HS-5 (cell line): ENCODE measurements around the gene SCGB1D2.

Experiments
- DNase-seq: peaks from one replicate; pipeline ENCODE4 v3.0.0-alpha.2; 2012; ENCODE audit warnings: low read depth

SCGB1D2 gene

DNA sequence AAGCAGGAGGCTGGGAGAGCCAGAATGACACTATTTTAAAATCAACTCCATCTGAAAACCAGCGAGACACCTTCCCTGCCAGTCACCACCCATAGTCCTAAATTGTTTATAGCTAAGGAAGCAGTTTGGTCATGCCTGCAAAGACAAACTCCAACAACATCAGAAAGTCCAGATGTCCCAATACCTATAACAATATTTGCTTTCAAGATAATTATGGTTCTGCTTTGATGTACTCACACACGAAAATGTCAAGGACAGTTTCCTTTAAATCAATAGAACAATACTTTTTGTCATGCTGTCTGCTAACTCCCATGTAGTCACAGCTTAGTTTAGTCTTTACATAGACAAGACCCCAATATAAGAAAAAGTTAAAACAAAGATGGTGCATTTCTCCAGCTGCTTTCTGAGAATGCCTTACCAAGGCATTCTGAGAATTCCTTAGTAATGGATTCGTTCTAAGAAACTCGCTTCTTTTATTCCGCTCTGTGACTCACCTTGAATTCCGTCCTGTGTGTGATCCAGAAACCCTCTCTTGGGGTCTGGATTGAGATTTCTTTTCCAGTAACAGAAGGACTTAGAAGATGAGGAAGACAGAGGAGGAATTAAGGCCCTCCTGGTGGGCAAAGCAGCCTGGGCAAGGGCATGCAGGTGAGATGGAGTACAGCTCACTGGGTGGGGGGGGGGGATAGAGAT is 18.4 kb downstream of the SCGB1D2 start:
- no peak for DNase-seq

- DNase-seq, result peak; percentile 19
Measured at GRCh38 chr11:62264004-62264403, 22.0 kb downstream of the SCGB1D2 start.

- peak; percentile 42 for DNase-seq
Measured at GRCh38 chr11:62266558-62266957, 24.5 kb downstream of the SCGB1D2 start.

DNA sequence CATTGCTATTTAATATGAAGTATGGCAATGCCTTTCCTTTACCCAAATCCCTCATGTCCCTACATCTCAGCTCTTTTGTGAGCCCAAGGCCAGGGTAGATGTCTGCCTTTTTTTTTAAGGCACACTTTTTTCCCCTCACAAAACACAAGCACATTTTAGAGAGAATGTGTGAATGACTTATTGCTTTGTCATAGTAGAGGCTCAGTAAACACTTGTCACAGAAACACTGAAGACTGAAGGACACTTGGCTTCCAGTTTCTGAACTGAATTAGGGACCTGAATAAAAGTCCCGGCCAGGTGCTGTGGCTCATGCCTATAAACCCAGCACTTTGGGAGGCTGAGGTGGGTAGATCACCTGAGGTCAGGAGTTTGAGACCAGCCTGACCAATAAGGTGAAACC is 25.0 kb downstream of the SCGB1D2 start:
- DNase-seq, result no peak

DNA sequence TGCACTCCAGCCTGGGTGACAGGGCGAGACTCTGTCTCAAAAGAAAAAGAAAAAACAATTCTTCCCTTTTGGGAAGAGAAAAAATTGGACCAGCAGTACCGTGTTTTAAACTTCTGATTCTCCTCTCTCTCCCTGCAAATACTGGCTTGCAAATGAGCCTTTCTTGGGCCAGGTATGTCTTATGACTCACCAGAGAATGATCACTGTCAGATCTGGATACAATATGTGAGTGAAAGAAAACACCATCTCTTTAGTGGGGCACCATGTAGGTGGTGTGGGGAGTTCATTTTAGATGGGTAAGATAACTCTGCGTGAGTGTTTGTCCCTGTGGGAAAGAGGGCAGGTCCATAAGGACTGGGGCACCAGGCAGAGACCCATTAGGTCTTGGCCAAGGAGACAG is 25.5 kb downstream of the SCGB1D2 start:
- DNase-seq, result no peak

- DNase-seq, result no peak
Measured at GRCh38 chr11:62269654-62270278, 27.7 kb downstream of the SCGB1D2 start, which contains the start of gene SCGB2A2. SCGB2A2 (plus strand) TSS chr11:62270158; CDS start chr11:62270217, 59 bp downstream.

DNA sequence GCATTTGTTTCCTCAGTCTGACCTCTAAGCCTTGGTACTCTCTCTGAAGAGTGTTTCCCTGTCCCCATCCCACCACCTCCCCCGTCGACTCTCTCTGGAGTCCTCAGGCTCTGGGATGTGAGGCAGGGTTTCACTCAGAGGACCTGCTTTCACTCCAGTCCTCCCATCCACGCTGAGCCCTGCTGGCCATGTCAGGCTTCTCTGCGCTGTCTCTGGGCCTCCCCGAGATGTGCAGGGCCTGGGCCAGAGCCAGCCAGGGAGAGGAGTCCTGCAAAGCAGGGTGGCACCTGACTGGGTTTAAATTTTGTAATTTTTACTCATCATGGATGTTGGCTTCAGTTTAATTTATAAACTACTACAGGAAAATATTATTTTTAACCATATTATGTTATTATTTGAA is 31.2 kb downstream of the SCGB1D2 start:
- no peak for DNase-seq

GRCh38 chr11:62273789-62274275 is 31.8 kb downstream of the SCGB1D2 start:
- no peak for DNase-seq

DNA sequence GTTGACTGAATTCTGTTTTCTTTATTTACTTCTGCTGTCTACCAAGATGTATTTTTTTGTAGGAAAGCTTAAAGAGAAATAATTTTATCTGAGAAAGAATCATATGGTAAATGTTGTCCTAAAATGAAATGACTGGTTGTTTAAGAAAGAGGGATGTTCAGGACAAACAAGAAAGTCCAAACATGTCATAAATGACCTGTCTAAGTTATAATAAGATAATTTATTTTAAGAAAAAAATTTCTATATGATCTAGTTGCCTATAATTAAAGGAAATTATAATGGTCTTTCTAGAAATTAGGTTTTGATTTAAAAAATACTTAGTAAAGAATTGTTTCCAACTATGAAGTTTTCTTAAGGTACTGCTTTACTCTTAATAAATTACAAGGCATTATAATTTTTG is 38.4 kb downstream of the SCGB1D2 start:
- DNase-seq, result no peak
